Loucy (cell line): Measurements from ENCODE around the gene SGF29.

Experiments
- EZH2phosphoT487 ChIP-seq: fragments of 200-600 bp; IDR thresholded peaks from 2 replicates; pipeline ENCODE4 v1.6.1; 2018; ENCODE audit warnings: antibody characterized with exemption, mild to moderate bottlenecking, moderate library complexity, borderline replicate concordance
- TF ChIP-seq, protein P1 (sequence below): fragments of 200-600 bp; sonication (generic); conservative IDR thresholded peaks from 2 replicates; pipeline ENCODE4 v1.5.1; 2014; ENCODE audit warnings: mild to moderate bottlenecking, antibody characterized with exemption, low read length

GRCh38 chr16:28623172-28623711, 69.5 kb downstream of the SGF29 start:
- no peak for TF ChIP-seq EZH2phosphoT487
- TF ChIP-seq, protein P1, sequence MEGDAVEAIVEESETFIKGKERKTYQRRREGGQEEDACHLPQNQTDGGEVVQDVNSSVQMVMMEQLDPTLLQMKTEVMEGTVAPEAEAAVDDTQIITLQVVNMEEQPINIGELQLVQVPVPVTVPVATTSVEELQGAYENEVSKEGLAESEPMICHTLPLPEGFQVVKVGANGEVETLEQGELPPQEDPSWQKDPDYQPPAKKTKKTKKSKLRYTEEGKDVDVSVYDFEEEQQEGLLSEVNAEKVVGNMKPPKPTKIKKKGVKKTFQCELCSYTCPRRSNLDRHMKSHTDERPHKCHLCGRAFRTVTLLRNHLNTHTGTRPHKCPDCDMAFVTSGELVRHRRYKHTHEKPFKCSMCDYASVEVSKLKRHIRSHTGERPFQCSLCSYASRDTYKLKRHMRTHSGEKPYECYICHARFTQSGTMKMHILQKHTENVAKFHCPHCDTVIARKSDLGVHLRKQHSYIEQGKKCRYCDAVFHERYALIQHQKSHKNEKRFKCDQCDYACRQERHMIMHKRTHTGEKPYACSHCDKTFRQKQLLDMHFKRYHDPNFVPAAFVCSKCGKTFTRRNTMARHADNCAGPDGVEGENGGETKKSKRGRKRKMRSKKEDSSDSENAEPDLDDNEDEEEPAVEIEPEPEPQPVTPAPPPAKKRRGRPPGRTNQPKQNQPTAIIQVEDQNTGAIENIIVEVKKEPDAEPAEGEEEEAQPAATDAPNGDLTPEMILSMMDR = no peak
